HS-27A (cell line): ENCODE results near the gene TLE2.

Source experiments
- DNase-seq: peaks from one replicate; pipeline ENCODE4 v3.0.0-alpha.2; 2012; ENCODE audit warnings: low read depth, missing footprints

The TLE2 gene

DNA sequence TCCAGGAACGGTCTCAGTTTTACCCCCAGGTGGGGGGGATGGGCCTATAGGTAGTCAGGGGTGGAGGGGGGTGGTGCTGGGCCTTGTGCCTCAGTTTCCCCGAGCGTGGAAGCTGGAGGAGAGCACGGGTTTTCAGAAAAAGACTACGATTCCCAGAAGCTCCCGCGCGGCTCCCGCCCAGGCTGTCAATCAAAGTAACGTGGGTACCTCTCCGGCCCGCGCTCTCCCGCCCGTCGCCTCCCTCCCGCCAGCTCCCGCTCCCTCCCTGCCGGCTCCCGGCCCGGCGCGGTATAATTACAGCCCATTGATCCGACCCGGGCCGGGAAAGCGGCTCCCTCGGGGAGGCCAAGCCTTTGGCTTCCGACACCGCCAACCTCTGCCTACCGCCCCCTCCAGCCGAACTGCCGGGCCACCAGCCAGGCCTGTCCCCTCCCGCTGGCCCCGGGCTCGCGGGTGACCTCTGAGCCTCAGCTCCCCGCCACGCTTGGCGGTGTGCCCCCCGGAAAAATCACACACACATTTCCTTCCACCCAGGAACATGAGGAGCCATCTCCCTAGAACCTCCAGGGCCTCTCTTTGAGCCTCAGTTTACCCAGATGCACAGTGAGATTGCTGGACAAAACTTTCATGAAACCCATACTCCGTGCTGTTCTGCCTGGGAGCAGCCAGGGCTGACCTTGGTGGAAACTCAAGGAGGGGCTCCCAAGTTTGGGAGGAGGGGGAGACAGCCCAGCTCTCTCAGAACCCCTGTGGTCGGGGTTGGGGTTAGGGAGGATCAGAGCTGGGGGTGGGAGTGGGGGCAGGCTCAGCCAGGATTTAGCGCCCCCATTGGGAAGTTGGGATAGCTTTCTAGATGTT, 7.3 kb upstream of the TLE2 start:
- peak; percentile 54 for DNase-seq

GRCh38 chr19:3035542-3036118, 6.5 kb upstream of the TLE2 start:
- peak; percentile 96 for DNase-seq

GRCh38 chr19:3034656-3035541, 5.8 kb upstream of the TLE2 start:
- no peak for DNase-seq

DNA sequence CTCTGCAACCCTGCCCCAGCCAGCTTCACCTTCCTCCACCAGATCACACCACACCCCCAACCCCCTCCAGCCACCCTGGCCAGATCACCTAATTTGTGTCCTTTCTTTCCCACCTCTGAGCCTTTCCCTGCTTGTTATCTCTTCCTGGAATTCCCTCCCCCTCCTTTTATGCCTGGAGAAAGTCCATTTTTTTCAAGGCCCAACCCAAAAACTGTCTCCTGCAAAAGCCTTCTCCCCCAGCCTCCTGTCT, 5.3 kb upstream of the TLE2 start:
- no peak for DNase-seq

DNA sequence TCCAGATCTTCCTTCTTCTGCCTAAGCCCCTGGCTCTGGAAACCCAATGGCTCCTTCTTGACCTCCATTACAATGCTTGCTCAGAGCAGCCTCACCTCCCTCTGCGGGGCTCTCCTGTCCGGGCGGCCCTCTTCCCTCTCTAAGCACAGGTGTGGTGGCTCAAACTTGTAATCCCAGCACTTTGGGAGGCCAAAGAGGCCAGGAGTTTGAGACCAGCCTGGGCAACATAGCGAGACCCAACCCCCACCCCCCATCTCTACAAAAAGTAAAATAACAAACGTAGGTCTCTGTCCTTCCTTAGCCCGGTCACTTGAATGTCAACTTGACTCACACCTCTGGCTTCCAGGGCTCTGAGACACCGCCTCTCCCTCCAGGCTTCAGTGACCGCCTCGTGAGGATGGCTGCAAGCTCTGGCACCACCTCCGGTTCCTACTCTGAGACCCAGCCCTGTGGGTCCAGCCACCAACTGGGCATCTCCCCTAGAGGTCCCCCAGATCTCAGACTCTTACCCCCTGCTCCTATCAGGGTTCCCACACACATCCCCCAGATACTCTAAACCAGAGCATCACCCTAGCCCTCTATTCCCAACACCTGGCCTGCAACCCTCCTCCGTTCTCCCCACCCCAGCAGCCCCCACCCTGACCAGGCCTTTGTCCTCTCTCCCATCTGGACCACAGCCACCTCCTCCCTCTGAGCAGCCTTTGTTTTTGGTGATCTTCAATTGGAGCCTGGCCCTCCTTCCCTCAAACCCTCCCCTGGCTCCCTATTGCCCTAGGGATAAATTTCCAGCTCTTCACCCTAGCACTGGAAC, 4.7 kb upstream of the TLE2 start:
- DNase-seq, result no peak

- DNase-seq, result no peak
Measured at GRCh38 chr19:3031607-3031867, 2.5 kb upstream of the TLE2 start.

- no peak for DNase-seq
Measured at GRCh38 chr19:3028305-3029064, 595 bp downstream of the TLE2 start.

DNA sequence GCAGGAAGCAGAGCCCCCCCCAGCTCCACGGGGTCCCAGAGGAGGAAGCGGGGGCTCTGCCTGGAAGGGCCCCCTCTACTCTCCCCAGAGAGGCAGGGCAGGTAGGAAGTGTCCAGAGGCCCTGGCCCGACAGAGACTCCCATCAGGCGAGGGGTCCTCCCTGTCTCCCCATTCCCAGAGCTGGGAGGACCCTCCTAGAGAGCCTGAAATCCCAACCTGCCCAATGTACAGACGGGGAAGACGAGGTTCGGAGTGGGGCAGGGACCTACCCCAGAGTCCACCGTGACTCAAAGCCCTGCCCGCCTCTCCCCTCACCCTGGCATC, 1.1 kb downstream of the TLE2 start:
- DNase-seq, result no peak

GRCh38 chr19:3027292-3027691, 1.8 kb downstream of the TLE2 start:
- no peak for DNase-seq

DNA sequence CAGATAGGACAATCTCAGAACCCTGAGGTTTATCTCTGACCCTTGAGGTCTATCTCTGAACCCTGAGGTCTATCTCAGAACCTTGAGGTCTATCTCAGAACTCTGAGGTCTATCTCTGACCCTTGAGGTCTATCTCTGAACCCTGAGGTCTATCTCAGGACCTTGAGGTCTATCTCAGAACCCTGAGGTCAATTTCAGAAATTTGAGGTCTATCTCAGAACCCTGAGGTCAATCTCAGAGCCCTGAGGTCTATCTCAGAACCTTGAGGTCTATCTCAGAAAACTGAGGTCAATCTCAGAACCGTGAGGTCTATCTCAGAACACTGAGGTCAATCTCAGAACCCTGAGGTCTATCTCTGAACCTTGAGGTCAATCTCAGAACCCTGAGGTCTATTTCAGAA, 2.3 kb downstream of the TLE2 start:
- DNase-seq, result no peak

DNA sequence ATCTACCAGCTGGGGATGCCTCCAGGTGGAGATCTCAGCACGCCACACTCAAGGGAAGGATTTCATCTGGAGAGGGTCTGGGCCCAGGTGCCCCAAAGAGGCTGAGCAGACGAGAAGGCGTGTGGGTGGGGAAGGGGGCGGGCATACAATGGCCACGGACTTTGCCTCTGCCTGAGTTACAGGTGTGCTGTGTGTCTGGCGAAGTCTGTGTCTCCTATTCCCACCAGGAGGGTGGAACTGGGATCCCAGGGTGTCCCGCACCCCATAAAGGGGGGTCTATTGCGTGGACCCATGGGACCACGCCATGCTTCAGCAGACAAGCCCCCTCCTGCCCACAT, 3.6 kb downstream of the TLE2 start:
- DNase-seq, result no peak

DNA sequence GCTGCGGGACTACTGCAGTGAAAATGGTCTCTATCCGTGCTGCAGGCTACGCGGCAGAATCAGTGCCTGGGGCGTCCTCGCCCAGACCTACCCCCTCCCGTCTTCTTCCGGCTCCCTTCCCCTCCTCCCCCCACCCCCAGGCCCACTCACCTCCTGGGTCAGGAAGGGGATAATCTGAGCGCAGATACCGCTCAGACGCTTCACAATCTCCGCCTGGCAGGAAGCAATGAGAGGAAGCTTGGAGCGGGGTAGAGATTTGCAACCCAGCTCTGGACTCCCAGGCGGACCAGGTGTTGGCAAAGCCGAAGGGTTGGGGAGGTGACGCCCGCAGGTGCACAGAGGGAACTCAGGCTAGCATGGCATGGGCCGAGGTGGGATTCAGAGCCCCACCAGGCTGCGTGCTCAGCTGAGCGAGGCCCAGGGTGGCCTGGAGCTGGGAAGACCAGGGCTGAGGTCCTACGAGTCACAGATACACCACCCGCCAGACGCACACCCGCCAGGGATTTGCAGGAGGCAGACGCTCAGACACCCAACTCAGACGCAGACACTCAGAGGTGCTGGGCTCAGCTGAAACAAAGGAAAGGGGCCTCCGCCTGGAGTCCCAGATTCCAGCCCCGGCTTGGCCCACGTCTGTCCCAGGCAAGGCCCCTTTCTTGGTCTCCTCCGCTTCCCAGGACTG, 4.1 kb downstream of the TLE2 start:
- no peak for DNase-seq

DNA sequence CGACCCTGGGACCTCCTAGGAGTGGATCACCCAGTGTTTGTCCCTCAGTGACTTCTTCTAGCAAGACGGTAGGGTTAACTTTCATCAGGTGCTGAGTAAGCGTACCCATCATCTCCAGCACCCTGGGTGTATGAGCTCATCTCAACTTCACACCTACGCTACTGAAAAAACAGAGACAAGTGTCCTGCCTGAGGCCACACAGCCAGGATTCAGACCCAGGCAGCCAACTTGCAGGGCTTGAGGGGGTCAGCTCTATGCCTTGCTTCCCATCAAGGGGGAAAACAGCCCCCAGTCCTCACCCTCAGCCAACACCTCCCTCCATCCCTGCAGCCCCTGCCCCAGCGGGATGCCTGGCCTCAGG, 4.6 kb downstream of the TLE2 start:
- DNase-seq, result no peak

DNA sequence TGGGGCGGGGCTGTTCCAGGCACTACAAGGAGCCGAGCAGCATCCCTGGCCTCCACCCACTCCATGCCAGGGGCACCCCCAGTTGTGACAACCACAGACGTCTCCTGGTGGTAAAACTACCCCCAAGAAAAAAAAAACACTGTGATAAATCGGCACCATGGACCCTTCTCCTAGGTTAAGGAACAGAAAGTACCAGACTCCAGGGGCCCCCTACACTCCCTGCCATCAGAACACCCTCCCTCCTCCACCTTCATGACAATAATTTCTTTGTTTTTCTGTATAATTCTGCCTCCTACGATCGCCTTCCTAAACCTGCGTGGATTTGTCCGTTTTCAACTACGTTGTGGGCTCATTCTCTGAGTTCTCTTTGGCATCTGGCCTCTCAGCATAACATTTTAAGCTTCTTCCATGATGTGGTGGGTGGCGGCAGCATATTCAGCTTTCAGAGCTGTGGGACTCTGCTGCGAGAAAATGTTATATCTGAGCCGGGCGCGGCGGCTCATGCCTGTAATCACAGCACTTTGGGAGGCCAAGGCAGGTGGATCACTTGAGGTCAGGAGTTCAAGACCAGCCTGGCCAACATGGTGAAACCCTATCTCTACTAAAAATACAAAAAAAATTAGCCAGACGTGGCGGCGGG, 8.6 kb downstream of the TLE2 start:
- no peak for DNase-seq

DNA sequence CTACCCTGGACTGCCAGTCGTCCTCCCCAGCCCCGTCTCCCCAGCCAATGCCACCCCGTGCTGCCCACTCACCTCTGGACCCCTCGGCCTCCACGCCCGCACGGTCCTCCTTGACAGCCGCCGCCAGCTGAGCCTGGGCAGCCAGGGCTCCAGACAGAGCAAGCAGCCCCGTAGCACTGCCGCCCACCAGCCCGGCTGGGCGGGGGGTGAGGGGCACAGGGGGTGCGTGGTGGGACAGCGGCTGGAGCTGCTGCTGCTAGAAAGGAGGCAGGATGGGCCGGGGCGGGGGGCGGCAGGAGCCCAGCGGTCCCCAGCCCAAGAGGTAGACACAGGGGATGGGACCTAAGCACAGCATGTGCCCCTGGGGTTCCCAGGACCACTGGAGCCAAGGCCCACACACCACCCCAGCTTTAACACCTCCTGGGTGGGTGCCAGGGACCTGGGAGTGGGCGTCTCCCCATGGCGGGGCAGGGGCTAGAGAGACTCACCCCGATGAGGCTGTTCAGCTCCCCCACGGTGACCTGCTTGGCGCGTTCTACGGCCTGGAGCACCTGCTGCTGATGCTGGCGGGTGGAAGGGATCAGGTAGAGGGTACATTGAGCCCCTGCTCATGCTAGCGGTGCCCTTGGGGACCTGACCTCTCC, 9.7 kb downstream of the TLE2 start:
- no peak for DNase-seq

- no peak for DNase-seq
Measured at GRCh38 chr19:3017923-3018322, 11.2 kb downstream of the TLE2 start.

DNA sequence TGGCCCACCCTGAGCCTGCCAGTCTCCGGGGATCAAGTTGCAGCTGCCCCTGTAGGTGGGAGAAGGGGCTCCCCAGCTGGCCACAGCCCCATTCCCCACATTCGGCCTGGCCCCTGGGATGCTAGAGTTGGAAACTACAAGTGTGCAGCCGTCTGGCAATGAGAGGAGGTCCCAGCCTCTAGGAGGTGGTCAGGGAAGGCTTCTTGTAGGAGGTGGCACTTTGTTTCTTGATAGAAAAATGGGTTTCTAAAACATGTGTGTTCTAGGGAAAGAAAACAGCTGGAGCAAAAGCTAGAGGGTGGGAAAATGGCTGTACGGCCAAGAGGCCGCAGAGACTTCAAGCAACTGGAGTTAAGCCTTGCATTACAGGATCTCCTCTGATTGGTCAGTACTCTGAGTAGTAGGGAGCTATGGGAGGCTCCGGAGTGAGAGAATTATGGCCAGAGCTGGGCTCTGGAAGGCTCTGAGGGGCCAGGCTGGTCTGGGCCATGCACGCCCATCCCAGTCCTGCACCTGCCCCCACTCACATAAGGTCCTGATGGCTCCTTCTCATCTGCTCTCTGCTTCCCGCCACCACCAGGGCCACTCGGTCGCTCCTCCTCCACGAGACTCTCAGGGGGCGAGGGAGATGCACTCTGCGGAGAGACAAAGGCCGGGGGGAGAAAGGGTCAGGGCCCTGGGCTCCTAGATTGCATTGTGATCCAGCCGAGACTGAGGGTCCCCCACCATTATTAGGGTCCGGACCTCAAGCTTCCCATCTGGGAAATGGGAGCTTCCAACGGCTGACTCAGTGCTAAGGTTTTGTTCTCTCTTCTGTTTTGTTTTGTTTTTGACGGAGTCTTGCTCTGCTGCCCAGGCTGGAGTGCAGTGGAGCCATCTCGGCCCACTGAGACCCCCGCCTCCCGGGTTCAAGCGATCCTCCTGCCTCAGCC, 13.7 kb downstream of the TLE2 start:
- DNase-seq, result no peak

DNA sequence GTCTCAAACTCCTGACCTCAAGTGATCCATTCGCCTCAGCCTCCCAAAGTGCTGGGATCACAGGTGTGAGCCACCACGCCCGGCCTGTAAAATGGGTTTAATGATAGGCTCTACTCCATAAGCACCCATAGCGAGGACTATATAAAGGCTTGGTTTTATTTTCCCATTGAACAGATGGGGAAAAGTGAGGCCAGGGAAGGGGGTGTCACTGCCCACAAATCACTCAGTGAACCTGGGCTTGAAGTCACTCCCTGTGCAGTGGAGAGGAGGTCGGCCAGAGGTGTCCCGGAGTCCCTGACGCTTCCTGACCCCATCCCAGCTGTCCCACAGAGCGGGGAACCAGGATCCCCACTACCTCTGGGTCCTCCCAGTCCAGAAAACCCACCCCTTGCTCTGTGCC, 14.9 kb downstream of the TLE2 start:
- no peak for DNase-seq

GRCh38 chr19:3013263-3013725, 15.8 kb downstream of the TLE2 start:
- DNase-seq, result no peak
